Endothelial cell of umbilical vein (primary cell): Measurements from ENCODE around the gene FAM161A. TPM values are rescaled to one million over a fixed set of nuclear protein-coding genes. Genes with fewer than 3 reads are reported as not detected.

Experiments
- BruUV-seq: library from RNA; stranded (reverse); fragments of 400-500 nt; replicated peaks from 2 replicates; lab custom pipeline; 2021; lab: Mats Ljungman, UMichigan
- CTCF ChIA-PET: fragments of 300-600, 350-600 bp; sonication (Branson Sonifier 250); formaldehyde crosslinking; loops from one replicate; lab custom pipeline; 2021; ENCODE audit warnings: antibody characterized with exemption, inconsistent platforms; lab: Charles Lee
- POLR2A ChIA-PET: fragments of 300-600, 350-600 bp; sonication (Branson Sonifier 250); formaldehyde crosslinking; loops from one replicate; lab custom pipeline; 2021; ENCODE audit warnings: antibody characterized with exemption, inconsistent platforms; lab: Charles Lee
- DNase-seq: peaks from one replicate; pipeline ENCODE4 v3.0.0-alpha.2; 2011; ENCODE audit warnings: low read depth, low spot score
- FAIRE-seq: peaks from 2 replicates; lab custom pipeline; 2011; peaks lifted over from hg19 to GRCh38; lab: Jason Lieb, UNC
- H2AFZ ChIP-seq: 2 replicates; pipeline ENCODE4 v1.6.0; 2012; ENCODE audit warnings: low read depth, low read length, control low read depth, inconsistent platforms
- H3K27ac ChIP-seq: 2 replicates; pipeline ENCODE4 v1.5.1; 2011; ENCODE audit warnings: low read depth, mild to moderate bottlenecking, control low read depth, low read length, moderate library complexity; ENCODE audit not compliant: insufficient read depth
- H3K27me3 ChIP-seq, 2 experiments: 2 replicates each; pipeline versions ENCODE4 v1.6.0 to v1.6.1; 2011; ENCODE audit warnings: low read length in 2 of 2, mixed read lengths in 1 of 2; ENCODE audit not compliant: control insufficient read depth in 2 of 2, insufficient read depth in 2 of 2
- H3K36me3 ChIP-seq, 2 experiments: 2 replicates in 1 of 2; 3 replicates in 1 of 2; pipeline ENCODE4 v1.5.1; 2011; ENCODE audit warnings: low read length in 2 of 2, mild to moderate bottlenecking in 1 of 2, moderate library complexity in 1 of 2; ENCODE audit not compliant: control insufficient read depth in 2 of 2, insufficient read depth in 2 of 2; ENCODE audit errors: extremely low read depth in 1 of 2
- H3K4me1 ChIP-seq: 3 replicates; pipeline ENCODE4 v1.5.1; 2011; ENCODE audit warnings: mild to moderate bottlenecking, low read length; ENCODE audit not compliant: control insufficient read depth, insufficient read depth; ENCODE audit errors: extremely low read depth
- H3K4me2 ChIP-seq: 2 replicates; pipeline ENCODE4 v1.6.1; 2011; ENCODE audit warnings: low read length, control low read depth, mixed read lengths; ENCODE audit not compliant: insufficient read depth
- H3K4me3 ChIP-seq, 3 experiments: fragments of 200-600 bp in 1 of 3; sonication (generic), shearing (Covaris generic) in 1 of 3; replicated peaks in 1 of 3; 2 replicates each; pipeline ENCODE4 v1.5.1; 2011 to 2016; ENCODE audit warnings: control low read depth in 3 of 3, low read length in 3 of 3, mild to moderate bottlenecking in 2 of 3, inconsistent platforms in 1 of 3, low read depth in 1 of 3, moderate library complexity in 1 of 3; ENCODE audit not compliant: insufficient read depth in 1 of 3
- H3K79me2 ChIP-seq: 2 replicates; pipeline ENCODE4 v1.6.0; 2012; ENCODE audit warnings: low read length, inconsistent platforms; ENCODE audit not compliant: control insufficient read depth, insufficient read depth
- H3K9ac ChIP-seq: replicated peaks from 2 replicates; pipeline ENCODE3; 2011; ENCODE audit warnings: low read length, control low read depth; ENCODE audit not compliant: insufficient read depth; ENCODE audit errors: extremely low read depth
- H3K9me1 ChIP-seq: replicated peaks from 3 replicates; pipeline ENCODE4 v1.6.0; 2011; ENCODE audit warnings: mild to moderate bottlenecking, low read length; ENCODE audit not compliant: control insufficient read depth, insufficient read depth; ENCODE audit errors: extremely low read depth
- H3K9me3 ChIP-seq: replicated peaks from 2 replicates; pipeline ENCODE4 v1.5.1; 2012; ENCODE audit warnings: low read length, inconsistent platforms; ENCODE audit not compliant: control insufficient read depth, insufficient read depth
- H4K20me1 ChIP-seq: replicated peaks from 2 replicates; pipeline ENCODE3; 2011; ENCODE audit warnings: mild to moderate bottlenecking, low read length; ENCODE audit not compliant: control insufficient read depth, insufficient read depth; ENCODE audit errors: extremely low read depth
- EZH2 ChIP-seq: IDR thresholded peaks from 2 replicates; pipeline ENCODE4 v1.6.1; 2012; ENCODE audit warnings: borderline replicate concordance, low read depth, mild to moderate bottlenecking, moderate library complexity, low read length, inconsistent platforms; ENCODE audit not compliant: severe bottlenecking
- FOS ChIP-seq: IDR thresholded peaks from 2 replicates; pipeline ENCODE4 v1.6.1; 2011; ENCODE audit warnings: mild to moderate bottlenecking, low read length, moderate library complexity, borderline replicate concordance; ENCODE audit not compliant: insufficient read depth
- GATA2 ChIP-seq: IDR thresholded peaks from 2 replicates; pipeline ENCODE4 v1.7.0; 2011; ENCODE audit warnings: low read depth, mild to moderate bottlenecking, moderate library complexity, mixed read lengths, low read length; ENCODE audit not compliant: insufficient read length, insufficient read depth
- JUN ChIP-seq: IDR thresholded peaks from 2 replicates; pipeline ENCODE4 v1.6.1; 2011; ENCODE audit warnings: borderline replicate concordance, low read depth; ENCODE audit not compliant: insufficient read length, insufficient read depth
- MYC ChIP-seq: IDR thresholded peaks from one replicate; pipeline ENCODE4 v1.6.1; 2011; ENCODE audit warnings: mild to moderate bottlenecking, low read depth, low read length
- POLR2A ChIP-seq: IDR thresholded peaks from 2 replicates; pipeline ENCODE4 v1.6.1; 2012; ENCODE audit warnings: low read depth, mild to moderate bottlenecking, control low read depth, low read length
- POLR2AphosphoS5 ChIP-seq: IDR thresholded peaks from 2 replicates; pipeline ENCODE4 v1.6.1; 2012; ENCODE audit warnings: low read depth, mild to moderate bottlenecking, control low read depth, low read length, moderate library complexity; ENCODE audit not compliant: insufficient read depth
- dilution Hi-C: fragments of 300-500 bp; cut with MboI; formaldehyde crosslinking; loops from one replicate; pipeline ENCODE4 v1.15.0; 2019; ENCODE audit warnings: low sequenced_read_pairs; ENCODE audit not compliant: extremely low pct_ligation_motif_present
- intact Hi-C: fragments of 100-400 bp; cut with micrococcal nuclease; formaldehyde crosslinking; loops from one replicate; pipeline ENCODE4 v1.10.0; 2022
- polyA plus RNA-seq, 4 experiments: library from polyadenylated mRNA; depleted of rRNA in 3 of 4; stranded (reverse) in 3 of 4; unstranded in 1 of 4; fragments of >200 nt; gene quantifications; 2 replicates each; pipeline versions ENCODE4 v1.2.1 to v1.2.3, GENCODE V29; 2011 to 2012; ENCODE audit warnings: missing spikeins in 1 of 4
- total RNA-seq: library from RNA; stranded (reverse); gene quantifications from 2 replicates; pipeline ENCODE4 v1.2.3, GENCODE V29; 2021
- TF ChIP-seq, protein P1 (sequence below), 2 donors: IDR thresholded peaks; 1 replicate in 1 of 2; 2 replicates in 1 of 2; pipeline ENCODE4 v1.5.1; 2011; ENCODE audit warnings: low read length in 2 of 2, mild to moderate bottlenecking in 2 of 2, moderate library complexity in 2 of 2, control low read depth in 1 of 2, inconsistent platforms in 1 of 2, low read depth in 1 of 2; ENCODE audit not compliant: insufficient read depth in 1 of 2; ENCODE audit errors: extremely low read depth in 1 of 2
- TF ChIP-seq, protein P2 (sequence below): IDR thresholded peaks from 2 replicates; pipeline ENCODE4 v1.6.1; 2011; ENCODE audit not compliant: insufficient read depth, insufficient read length

FAM161A gene
- total and polyA plus RNA-seq, 2 donors (not counting 3 experiments of a cell fraction or from before 2014, with no cell fraction given): 0.81 to 6.1 TPM

GRCh38 chr2:61787941-61788563 lies 65.8 kb downstream of the FAM161A start:
- no peaks in the 10 kb centered on the region for H3K79me2 ChIP-seq
- no peak overlapping the region for H3K27ac ChIP-seq
- no peak overlapping the region for H3K9ac ChIP-seq
- no peak overlapping the region for H2AFZ ChIP-seq
- ChIA-PET POLR2A (no interaction called here), CTCF (no interaction called here)
- H3K9me3 ChIP-seq: no peaks in the 10 kb centered on the region
- no peak overlapping the region for H3K4me3 ChIP-seq
- intact Hi-C loops: no loop called here
- peaks cover 2% of the 10 kb centered on the region in 2 experiments for H3K27me3 ChIP-seq
- no peak for FAIRE-seq
- BruUV-seq: no TSS peak
- H3K4me2 ChIP-seq: no peak overlapping the region
- H4K20me1 ChIP-seq: no peaks in the 10 kb centered on the region
- no peaks in the 10 kb centered on the region for H3K9me1 ChIP-seq
- H3K4me1 ChIP-seq: no peaks in the 10 kb centered on the region
- DNase-seq: no peak
- dilution Hi-C loops: no loop called here
- H3K36me3 ChIP-seq: no peaks in the 10 kb centered on the region
- TF ChIP-seq MYC (no peak), JUN (no peak), POLR2A (no peak), EZH2 (no peak), GATA2 (no peak), FOS (no peak), POLR2AphosphoS5 (no peak)
- TF ChIP-seq, protein P1, sequence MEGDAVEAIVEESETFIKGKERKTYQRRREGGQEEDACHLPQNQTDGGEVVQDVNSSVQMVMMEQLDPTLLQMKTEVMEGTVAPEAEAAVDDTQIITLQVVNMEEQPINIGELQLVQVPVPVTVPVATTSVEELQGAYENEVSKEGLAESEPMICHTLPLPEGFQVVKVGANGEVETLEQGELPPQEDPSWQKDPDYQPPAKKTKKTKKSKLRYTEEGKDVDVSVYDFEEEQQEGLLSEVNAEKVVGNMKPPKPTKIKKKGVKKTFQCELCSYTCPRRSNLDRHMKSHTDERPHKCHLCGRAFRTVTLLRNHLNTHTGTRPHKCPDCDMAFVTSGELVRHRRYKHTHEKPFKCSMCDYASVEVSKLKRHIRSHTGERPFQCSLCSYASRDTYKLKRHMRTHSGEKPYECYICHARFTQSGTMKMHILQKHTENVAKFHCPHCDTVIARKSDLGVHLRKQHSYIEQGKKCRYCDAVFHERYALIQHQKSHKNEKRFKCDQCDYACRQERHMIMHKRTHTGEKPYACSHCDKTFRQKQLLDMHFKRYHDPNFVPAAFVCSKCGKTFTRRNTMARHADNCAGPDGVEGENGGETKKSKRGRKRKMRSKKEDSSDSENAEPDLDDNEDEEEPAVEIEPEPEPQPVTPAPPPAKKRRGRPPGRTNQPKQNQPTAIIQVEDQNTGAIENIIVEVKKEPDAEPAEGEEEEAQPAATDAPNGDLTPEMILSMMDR (IDR thresholded peaks at IDR 0.05; ENCODE audit: extremely low read depth in 1 of 2, insufficient read depth in 1 of 2, low read depth in 1 of 2, low read length in 2 of 2): no peak
- TF ChIP-seq, protein P2, sequence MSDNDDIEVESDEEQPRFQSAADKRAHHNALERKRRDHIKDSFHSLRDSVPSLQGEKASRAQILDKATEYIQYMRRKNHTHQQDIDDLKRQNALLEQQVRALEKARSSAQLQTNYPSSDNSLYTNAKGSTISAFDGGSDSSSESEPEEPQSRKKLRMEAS: no peak
